Activated CD8-positive, alpha-beta memory T cell treated with anti-CD3 and anti-CD28 coated beads for 36 hours (primary cell): ENCODE measurements around the gene CALML3. TPM values are rescaled to one million over a fixed set of nuclear protein-coding genes. Genes with fewer than 3 reads are reported as not detected.
"Not testable (repeated sequence)": the region's sequence is repeated elsewhere in the genome, so short reads cannot be mapped to it uniquely, and the experiment has no call there.

ENCODE experiments used
- CTCF ChIA-PET: fragments of 350-600 bp; sonication (Branson Sonifier 250); formaldehyde crosslinking; loops from one replicate; lab custom pipeline; 2021; ENCODE audit warnings: antibody characterized with exemption; lab: Charles Lee
- POLR2A ChIA-PET: fragments of 350-600 bp; sonication (Branson Sonifier 250); formaldehyde crosslinking; loops from one replicate; lab custom pipeline; 2021; ENCODE audit warnings: antibody characterized with exemption; lab: Charles Lee
- total RNA-seq, 2 experiments: library from RNA; stranded (reverse); gene quantifications; one replicate each; pipeline ENCODE4 v1.2.3, GENCODE V29; 2021

The CALML3 gene
- total RNA-seq, result not detected

- POLR2A ChIA-PET, result interaction anchor here (0.6 kb wide), 1 partner anchor 538 kb away, joined by 11 read pairs; the partner anchor contains the start of gene IL2RA
- CTCF ChIA-PET, result no interaction called here
Measured at GRCh38 chr10:5524641-5525560, at the start of gene CALML3. CALML3 (plus strand) TSS chr10:5524961; CDS start chr10:5525086, 125 bp downstream.

- POLR2A ChIA-PET, CTCF ChIA-PET: not testable (repeated sequence)
Measured at GRCh38 chr10:5475088-5475487, 49.7 kb upstream of the CALML3 start.

DNA sequence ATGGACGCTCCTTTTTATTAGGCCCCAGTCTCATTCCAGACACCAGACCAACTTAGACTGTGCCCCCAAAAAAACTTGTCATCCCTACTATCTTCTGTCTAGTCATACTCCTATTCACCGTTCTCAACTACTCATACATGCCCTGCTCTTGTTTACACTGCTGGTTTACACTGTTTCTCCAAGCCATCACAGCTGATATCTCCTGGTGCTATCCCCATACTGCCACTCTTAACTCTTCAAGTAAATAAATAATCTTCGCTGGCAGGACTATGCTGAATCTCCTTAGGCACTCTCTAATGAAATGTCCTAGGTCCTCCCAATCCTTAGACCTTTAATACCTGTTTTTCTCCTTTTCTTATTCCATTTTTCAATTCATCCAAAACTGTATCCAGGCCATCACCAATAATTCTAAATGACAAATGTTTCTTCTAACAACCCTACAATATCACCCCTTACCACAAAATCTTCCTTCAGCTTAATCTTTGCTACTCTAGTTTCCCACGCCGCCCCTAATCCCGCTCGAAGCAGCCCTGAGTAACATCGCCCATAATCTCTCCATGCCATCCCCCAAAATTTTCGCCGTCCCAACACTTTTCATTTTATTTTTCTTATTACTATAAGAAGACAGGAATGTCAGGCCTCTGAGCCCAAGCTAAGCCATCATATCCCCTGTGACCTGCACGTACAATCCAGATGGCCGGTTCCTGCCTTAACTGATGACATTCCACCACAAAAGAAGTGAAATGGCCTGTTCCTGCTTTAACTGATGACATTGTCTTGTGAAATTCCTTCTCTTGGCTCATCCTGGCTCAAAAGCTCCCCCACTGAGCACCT lies 48.6 kb upstream of the CALML3 start:
- POLR2A ChIA-PET, CTCF ChIA-PET: not testable (repeated sequence)

- CTCF ChIA-PET, result no interaction called here
Measured at GRCh38 chr10:5476918-5477525, 47.7 kb upstream of the CALML3 start.

GRCh38 chr10:5477948-5478693 lies 46.6 kb upstream of the CALML3 start:
- ChIA-PET POLR2A (no interaction called here), CTCF (no interaction called here)

More at GRCh38 chr10:5476918-5477525, 47.7 kb upstream of the CALML3 start:
- POLR2A ChIA-PET, result no interaction called here

DNA sequence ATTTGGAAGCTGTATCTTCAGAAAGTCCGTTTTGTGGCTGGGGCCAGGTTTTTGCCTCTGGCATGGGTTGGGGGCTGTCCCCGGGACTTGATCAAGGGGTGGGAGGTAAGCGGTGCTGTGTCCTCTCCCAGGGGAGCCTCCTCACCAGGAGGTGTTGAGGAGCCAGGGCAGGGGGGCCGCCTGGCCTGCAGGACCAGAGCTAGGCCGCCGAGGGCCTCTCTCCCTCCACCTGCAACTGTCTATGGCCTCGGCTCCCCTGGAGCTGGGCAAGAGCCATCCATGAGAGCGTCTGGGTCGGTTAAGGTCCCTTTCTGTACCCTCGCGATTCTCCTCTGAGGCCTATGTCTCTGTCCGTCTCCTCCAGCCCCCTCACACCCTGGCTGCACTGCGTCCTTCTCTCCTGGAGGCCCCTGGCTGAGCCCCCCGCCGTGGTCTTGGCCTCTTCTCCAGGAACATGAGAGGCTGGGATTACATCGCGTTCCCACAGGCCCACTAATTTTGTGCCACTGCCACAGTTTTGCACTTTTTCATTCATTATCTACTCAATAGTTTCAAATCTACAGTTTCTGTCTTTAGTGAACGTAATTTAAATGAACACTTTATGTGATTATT lies 46.0 kb upstream of the CALML3 start:
- ChIA-PET POLR2A (no interaction called here), CTCF (no interaction called here)

GRCh38 chr10:5479481-5480161 lies 45.1 kb upstream of the CALML3 start:
- ChIA-PET CTCF (no interaction called here), POLR2A (no interaction called here)

- CTCF ChIA-PET, result no interaction called here
- POLR2A ChIA-PET, result no interaction called here
Measured at GRCh38 chr10:5480162-5480941, 44.4 kb upstream of the CALML3 start.

- ChIA-PET CTCF (no interaction called here), POLR2A (no interaction called here)
Measured at GRCh38 chr10:5481121-5481520, 43.6 kb upstream of the CALML3 start.

GRCh38 chr10:5482016-5482415 lies 42.7 kb upstream of the CALML3 start:
- ChIA-PET POLR2A (no interaction called here), CTCF (no interaction called here)

GRCh38 chr10:5484205-5484604 lies 40.6 kb upstream of the CALML3 start:
- POLR2A ChIA-PET, result no interaction called here
- CTCF ChIA-PET, result no interaction called here

- POLR2A ChIA-PET, result no interaction called here
- CTCF ChIA-PET, result no interaction called here
Measured at GRCh38 chr10:5485290-5485689, 39.5 kb upstream of the CALML3 start.

GRCh38 chr10:5485948-5486852 lies 38.6 kb upstream of the CALML3 start:
- ChIA-PET CTCF (no interaction called here), POLR2A (no interaction called here)

- POLR2A ChIA-PET, result no interaction called here
- CTCF ChIA-PET, result no interaction called here
Measured at GRCh38 chr10:5486853-5487235, 37.9 kb upstream of the CALML3 start.

DNA sequence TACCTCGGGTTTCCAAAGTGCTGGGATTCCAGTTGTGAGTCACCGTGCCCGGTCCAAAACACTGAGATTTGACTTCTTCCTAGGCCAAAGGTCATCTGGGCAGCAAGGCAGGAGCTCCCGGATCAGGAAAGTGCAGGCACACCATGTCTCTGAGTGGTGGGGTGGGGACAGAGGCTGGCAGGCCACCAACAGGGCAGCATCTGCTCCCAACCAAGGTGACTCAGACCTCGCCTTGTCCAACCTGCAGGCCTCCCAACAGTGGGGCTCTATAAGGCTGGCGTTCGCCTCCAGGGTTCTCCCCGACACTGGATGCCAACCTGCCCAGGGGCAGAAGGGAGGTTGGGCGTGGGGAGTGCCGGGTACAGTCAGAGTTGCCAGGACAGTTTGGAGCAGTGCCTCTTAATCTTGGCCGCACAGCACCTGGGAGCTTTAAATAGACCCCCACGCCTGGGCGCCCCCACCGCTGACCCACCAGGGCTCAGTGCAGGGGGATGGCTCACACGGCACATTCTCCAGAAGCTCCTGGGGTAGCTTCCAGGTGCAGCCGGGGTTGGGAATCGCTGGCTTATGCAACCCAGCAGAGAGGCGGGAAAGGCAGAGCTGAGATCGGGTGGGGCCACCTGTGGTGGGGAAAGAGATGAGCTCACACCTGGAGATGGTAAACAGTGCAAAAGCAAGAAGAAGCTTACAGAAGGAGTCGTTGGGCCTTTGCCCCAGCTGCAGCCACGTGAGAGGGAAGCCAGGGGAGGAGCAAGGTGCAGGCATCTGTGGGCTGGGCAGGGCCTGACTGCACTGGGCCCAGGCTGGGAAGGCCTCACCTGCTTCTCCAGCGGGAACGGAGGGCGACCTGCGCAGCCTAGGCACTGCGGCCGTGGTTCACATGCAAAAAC lies 36.2 kb upstream of the CALML3 start:
- CTCF ChIA-PET, result no interaction called here
- POLR2A ChIA-PET, result no interaction called here

- CTCF ChIA-PET, result no interaction called here
- POLR2A ChIA-PET, result no interaction called here
Measured at GRCh38 chr10:5490032-5490431, 34.7 kb upstream of the CALML3 start.
